MM.1S (cell line): ENCODE data around the gene HOXB6.
A peak's percentile ranks its signal among the peaks of the same experiment; 100 is the strongest.

Source experiments
- DNase-seq: peaks from one replicate; pipeline ENCODE4 v3.0.0-alpha.2; 2015
- H2AFZ ChIP-seq: fragments of 300-600 bp; sonication (generic); 2 replicates; pipeline ENCODE4 v1.6.0; 2016; ENCODE audit warnings: antibody characterized with exemption, low read length
- H3F3A ChIP-seq: fragments of 300-600 bp; sonication (generic); 2 replicates; pipeline ENCODE4 v1.6.1; 2016; ENCODE audit warnings: mild to moderate bottlenecking, antibody characterized with exemption, low read length, moderate library complexity, mixed read lengths; ENCODE audit not compliant: insufficient read depth
- H3K27ac ChIP-seq: fragments of 300-600 bp; sonication (generic); 2 replicates; pipeline ENCODE4 v1.5.1; 2016; ENCODE audit warnings: mild to moderate bottlenecking, low read length
- H3K27me3 ChIP-seq: fragments of 300-600 bp; sonication (generic); replicated peaks from 2 replicates; pipeline ENCODE4 v1.6.0; 2016; ENCODE audit warnings: low read length; ENCODE audit not compliant: insufficient read depth
- H3K36me3 ChIP-seq: fragments of 300-600 bp; sonication (generic); replicated peaks from 2 replicates; pipeline ENCODE4 v1.6.1; 2016; ENCODE audit warnings: mild to moderate bottlenecking, low read length, mixed read lengths; ENCODE audit not compliant: insufficient read depth
- H3K4me1 ChIP-seq: fragments of 300-600 bp; sonication (generic); 2 replicates; pipeline ENCODE4 v1.6.1; 2016; ENCODE audit warnings: low read length, mixed read lengths
- H3K4me2 ChIP-seq: fragments of 300-600 bp; sonication (generic); 2 replicates; pipeline ENCODE4 v1.6.0; 2016; ENCODE audit warnings: low read depth, low read length
- H3K4me3 ChIP-seq: fragments of 300-600 bp; sonication (generic); 2 replicates; pipeline ENCODE4 v1.5.1; 2016; ENCODE audit warnings: low read length, mixed read lengths
- H3K79me2 ChIP-seq: fragments of 300-600 bp; sonication (generic); 2 replicates; pipeline ENCODE4 v1.6.1; 2016; ENCODE audit warnings: mixed run types, low read length, mixed read lengths
- H3K9ac ChIP-seq: fragments of 300-600 bp; sonication (generic); 2 replicates; pipeline ENCODE4 v1.6.1; 2016; ENCODE audit warnings: low read length, mixed read lengths
- H3K9me2 ChIP-seq: fragments of 300-600 bp; sonication (generic); replicated peaks from 2 replicates; pipeline ENCODE4 v1.6.1; 2016; ENCODE audit warnings: mild to moderate bottlenecking, low read length, mixed read lengths; ENCODE audit not compliant: insufficient read depth
- H3K9me3 ChIP-seq: fragments of 300-600 bp; sonication (generic); replicated peaks from 2 replicates; pipeline ENCODE4 v1.6.1; 2016; ENCODE audit warnings: mild to moderate bottlenecking, low read length, mixed read lengths; ENCODE audit not compliant: insufficient read depth
- H4K20me1 ChIP-seq: fragments of 300-600 bp; sonication (generic); 2 replicates; pipeline ENCODE4 v1.6.1; 2016; ENCODE audit warnings: mild to moderate bottlenecking, low read length, moderate library complexity, mixed read lengths; ENCODE audit not compliant: insufficient read depth
- CTCF ChIP-seq: fragments of 300-600 bp; sonication (generic); IDR thresholded peaks from 2 replicates; pipeline ENCODE4 v1.5.1; 2016; ENCODE audit warnings: antibody characterized with exemption, low read length, mixed read lengths
- EZH2 ChIP-seq: fragments of 300-600 bp; sonication (generic); optimal IDR thresholded peaks from 2 replicates; pipeline ENCODE3; 2017; ENCODE audit warnings: low read depth, mild to moderate bottlenecking, antibody characterized with exemption, low read length, mixed read lengths
- EZH2phosphoT487 ChIP-seq: fragments of 300-600 bp; sonication (generic); IDR thresholded peaks from 2 replicates; pipeline ENCODE4 v1.6.1; 2018; ENCODE audit warnings: antibody characterized with exemption, low read length

The HOXB6 gene

GRCh38 chr17:48596000-48596734 lies 8.6 kb downstream of the HOXB6 start:
- DNase-seq, result no peak
- peak overlapping the region; percentile 95 for H3K4me2 ChIP-seq
- H3F3A ChIP-seq, result no peaks in the 10 kb centered on the region
- peaks cover 68% of the 10 kb centered on the region for H3K27me3 ChIP-seq
- H3K4me1 ChIP-seq, result no peaks in the 10 kb centered on the region
- H2AFZ ChIP-seq, result peak overlapping the region; percentile 70
- H3K36me3 ChIP-seq, result no peaks in the 10 kb centered on the region
- H3K79me2 ChIP-seq, result no peaks in the 10 kb centered on the region
- no peak overlapping the region for H3K9ac ChIP-seq
- H3K9me3 ChIP-seq, result no peaks in the 10 kb centered on the region
- TF ChIP-seq EZH2phosphoT487 (no peak), CTCF (no peak), EZH2 (no peak)
- peak overlapping the region; percentile 51 for H3K4me3 ChIP-seq
- H3K9me2 ChIP-seq, result no peaks in the 10 kb centered on the region
- no peaks in the 10 kb centered on the region for H4K20me1 ChIP-seq
- no peak overlapping the region for H3K27ac ChIP-seq

- no peaks in the 10 kb centered on the region for H3K9me3 ChIP-seq
- peak overlapping the region; percentile 95; the same call in 1 of the 2 replicates for H3K4me2 ChIP-seq
- H3F3A ChIP-seq, result no peaks in the 10 kb centered on the region
- TF ChIP-seq EZH2, result no peak
- no peak for TF ChIP-seq EZH2phosphoT487
- no peak for TF ChIP-seq CTCF
- no peak for DNase-seq
- H3K79me2 ChIP-seq, result no peaks in the 10 kb centered on the region
- no peak overlapping the region for H2AFZ ChIP-seq
- no peak overlapping the region for H3K9ac ChIP-seq
- no peaks in the 10 kb centered on the region for H3K36me3 ChIP-seq
- no peaks in the 10 kb centered on the region for H4K20me1 ChIP-seq
- H3K27ac ChIP-seq, result no peak overlapping the region
- H3K9me2 ChIP-seq, result no peaks in the 10 kb centered on the region
- no peak overlapping the region for H3K4me3 ChIP-seq
- no peaks in the 10 kb centered on the region for H3K4me1 ChIP-seq
- H3K27me3 ChIP-seq, result peaks cover 61% of the 10 kb centered on the region
These were observed 9.3 kb downstream of the HOXB6 start for GRCh38 chr17:48595278-48595999.

GRCh38 chr17:48594538-48595277 lies 10.1 kb downstream of the HOXB6 start:
- Histone ChIP-seq H3K9me2 (no peaks in the 10 kb centered on the region), H4K20me1 (no peaks in the 10 kb centered on the region), H3K27ac (no peak overlapping the region), H3K4me3 (no peak overlapping the region), H2AFZ (no peak overlapping the region), H3K9me3 (no peaks in the 10 kb centered on the region), H3K27me3 (peaks cover 53% of the 10 kb centered on the region), H3F3A (no peaks in the 10 kb centered on the region), H3K36me3 (no peaks in the 10 kb centered on the region), H3K4me2 (no peak overlapping the region), H3K4me1 (no peaks in the 10 kb centered on the region), H3K79me2 (no peaks in the 10 kb centered on the region), H3K9ac (no peak overlapping the region)
- DNase-seq, result no peak
- TF ChIP-seq CTCF (no peak), EZH2 (no peak), EZH2phosphoT487 (no peak)
